ENCODE measurements around the gene ATP6V0C. TPM values are rescaled to one million over a fixed set of nuclear protein-coding genes. Genes with fewer than 3 reads are reported as not detected.
"Not testable (repeated sequence)": the region's sequence is repeated elsewhere in the genome, so short reads cannot be mapped to it uniquely, and the experiment has no call there.

The ATP6V0C gene
- total RNA-seq, 2 donors from 2014 or later: 107 to 133 TPM

DNA sequence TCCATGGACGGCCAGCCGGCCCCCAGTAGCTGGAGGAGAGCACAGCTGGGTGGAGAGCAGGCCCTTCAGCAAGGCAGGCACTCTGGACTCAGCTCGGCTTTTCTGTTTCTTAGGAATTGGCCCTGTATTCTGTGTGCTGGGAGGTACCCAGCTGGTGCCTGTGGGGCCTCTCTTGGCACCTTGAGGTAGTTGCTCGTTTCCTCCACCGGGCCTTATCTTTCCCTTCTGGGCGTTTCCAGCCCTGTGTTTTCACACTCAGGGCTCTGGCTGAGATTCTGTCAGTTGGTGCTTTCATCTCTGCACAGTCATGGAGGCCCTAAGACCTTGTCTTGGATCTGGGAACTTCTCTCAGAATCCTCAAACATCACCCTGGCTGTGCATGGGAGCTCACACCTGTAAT lies 53.8 kb downstream of the ATP6V0C start:
- DNase-seq (ENCODE audit: low spot score); intact Hi-C loops (cut with DNase I): not testable (repeated sequence)

DNA sequence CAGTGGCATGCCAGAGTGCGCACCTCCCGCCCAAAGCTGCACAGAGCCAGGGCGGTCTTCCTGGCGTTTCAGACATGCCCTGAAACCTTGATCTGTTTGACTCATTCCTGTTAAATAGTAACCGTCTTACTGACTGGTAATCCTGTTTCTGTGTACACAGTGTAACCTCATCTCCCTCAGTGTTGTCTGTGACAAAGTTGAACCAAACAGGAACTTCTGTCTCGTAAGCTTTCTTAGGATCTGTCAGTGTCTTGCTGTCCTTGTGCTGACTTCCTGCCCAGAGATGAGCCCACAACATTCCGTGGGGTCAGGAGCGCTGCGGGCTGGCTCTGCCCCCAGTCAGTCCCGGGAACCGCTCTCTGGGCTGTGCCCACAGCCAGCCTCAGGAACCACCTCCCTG lies 54.8 kb downstream of the ATP6V0C start:
- intact Hi-C loops (cut with DNase I): not testable (repeated sequence)

More for the DNA sequence above, 54.8 kb downstream of the ATP6V0C start:
- not testable (repeated sequence) for DNase-seq (ENCODE audit: low spot score)

Small RNAs within 50 kb of the gene (microRNA-seq; reads per million reads assigned to microRNA genes)
- 0 reads per million in 2 donors for gene MIR3178 (ENCODE audit: borderline microRNAs expressed in 2 of 2)
- gene MIR6768 (ENCODE audit: borderline microRNAs expressed in 2 of 2): 0 reads per million in 2 donors

Other genes starting within 250 kb of the ATP6V0C start
- 100 to 1,000 TPM in 1 of 2 donors, 10 to 100 TPM in 1; 84.9 to 101 TPM for gene RNPS1, start 245.8 kb upstream of the ATP6V0C start, total RNA-seq
- gene ABCA3, start 173.2 kb upstream of the ATP6V0C start, total RNA-seq: 10 to 100 TPM in 1 of 2 donors, 1 to 10 TPM in 1; 9.6 to 16.6 TPM
- 1 to 10 TPM in 1 of 2 donors, under 1 TPM in 1; 0.81 to 1.3 TPM for gene CCNF, start 84.5 kb upstream of the ATP6V0C start, total RNA-seq
- gene TEDC2, start 53.8 kb upstream of the ATP6V0C start, total RNA-seq: under 1 TPM in 1 of 2 donors, not detected in 1; 0.86 TPM
- under 1 TPM in 1 of 2 donors, not detected in 1; 0.29 TPM for gene NTN3, start 42.7 kb upstream of the ATP6V0C start, total RNA-seq
- gene TBC1D24, start 38.8 kb upstream of the ATP6V0C start, total RNA-seq: 10 to 100 TPM; 11.4 to 13.3 TPM
- 10 to 100 TPM; 25.5 to 34.3 TPM for gene AMDHD2, start 6.4 kb downstream of the ATP6V0C start, total RNA-seq
- not detected for gene CEMP1, start 17.5 kb downstream of the ATP6V0C start, total RNA-seq
- 10 to 100 TPM; 36.8 to 40.1 TPM for gene PDPK1, start 24.1 kb downstream of the ATP6V0C start, total RNA-seq
- gene KCTD5, start 168.6 kb downstream of the ATP6V0C start, total RNA-seq: 10 to 100 TPM; 13.5 to 14.3 TPM
- 1 to 10 TPM in 1 of 2 donors, under 1 TPM in 1; 0.71 to 1.4 TPM for gene PRSS27, start 206.3 kb downstream of the ATP6V0C start, total RNA-seq
- gene SRRM2, start 238.7 kb downstream of the ATP6V0C start, total RNA-seq: 100 to 1,000 TPM; 320 to 360 TPM